ENCODE data around the gene C9orf85. TPM values are rescaled to one million over a fixed set of nuclear protein-coding genes. Genes with fewer than 3 reads are reported as not detected.

C9orf85 gene
- total and polyA plus RNA-seq, 2 of the 4 experiments (the other 2 are of a cell fraction) = 4.3 to 8.4 TPM

DNA sequence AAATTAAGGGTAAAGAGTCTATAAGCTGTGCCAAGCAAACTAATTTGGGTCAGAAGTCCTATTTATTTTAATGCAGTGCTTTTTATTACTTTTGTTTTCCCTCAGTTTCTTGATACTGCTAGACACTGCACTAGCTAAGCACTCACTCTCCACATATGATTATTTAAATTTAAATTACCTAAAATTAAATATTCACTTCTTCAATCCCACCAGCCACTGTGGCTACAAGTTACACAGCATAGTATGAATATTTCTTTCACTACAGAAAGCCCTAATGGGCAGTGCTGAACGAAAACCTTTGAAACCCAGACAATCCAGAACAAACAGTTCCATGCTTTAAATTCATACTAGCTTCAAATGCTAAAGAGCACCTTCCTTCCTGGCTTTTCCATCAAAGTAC, 24.1 kb upstream of the C9orf85 start:
- no peak overlapping the region for H3K18ac ChIP-seq (ENCODE audit: low read depth, low read length)
- no peaks in the 10 kb centered on the region; the same call in 1 of the 2 replicates for H3K9me1 ChIP-seq (ENCODE audit: insufficient read depth, low read length)
- H2AK9ac ChIP-seq (replicated peaks; ENCODE audit: low read depth, low read length, poor library complexity) = no peak overlapping the region
- ATAC-seq (ENCODE audit: low read depth) = no peak
- BruUV-seq (replicated peaks) = no TSS peak
- 83% methylated on average over 1 of the region's 1 CpG; no CpG with 5 or more reads in 1 of the 2 experiments for WGBS, 2 experiments (ENCODE audit: extremely low coverage in 2 of 2, insufficient read length in 1 of 2)
- no peaks in the 10 kb centered on the region for H3K27me3 ChIP-seq (ENCODE audit: control insufficient read depth, insufficient read depth, low read length)
- no peak overlapping the region for H2AFZ ChIP-seq (replicated peaks; ENCODE audit: low read length, poor library complexity)
- H3K4me1 ChIP-seq (ENCODE audit: control insufficient read depth, insufficient read depth, low read length) = 0 out of 2 replicates have a peak, but pooled peaks cover 1% of the 10 kb centered on the region
- in situ Hi-C loops (cut with MboI; ENCODE audit: low sequenced_read_pairs) = no loop called here
- intact Hi-C loops (cut with micrococcal nuclease) = no loop called here
- no peak overlapping the region for H3K9ac ChIP-seq (ENCODE audit: low read depth, low read length)
- no peak overlapping the region for H2AK5ac ChIP-seq (ENCODE audit: low read depth, low read length)
- peaks cover 7 to 14% of the 10 kb centered on the region in 2 experiments; a peak in 3 of 4 replicates for H3K79me1 ChIP-seq (ENCODE audit: low read depth in 1 of 2, low read length in 2 of 2)
- no peak overlapping the region for H4K8ac ChIP-seq (ENCODE audit: low read depth in 2 of 2, low read length in 2 of 2)
- H2BK20ac ChIP-seq (ENCODE audit: low read depth, low read length) = no peak overlapping the region
- no peaks in the 10 kb centered on the region for H3K36me3 ChIP-seq (ENCODE audit: control insufficient read depth, insufficient read depth, low read length)
- dilution Hi-C loops (cut with HindIII; ENCODE audit: low sequenced_read_pairs, unreplicated experiment) = no loop called here
- H3K23ac ChIP-seq (ENCODE audit: low read depth, low read length) = no peak overlapping the region
- H3K56ac ChIP-seq (ENCODE audit: extremely low read depth, insufficient read depth, low read length) = no peak overlapping the region
- no peak overlapping the region for H4K5ac ChIP-seq (ENCODE audit: low read depth, low read length)
- no peak overlapping the region for H3K4ac ChIP-seq (ENCODE audit: low read depth, low read length)
- CTCF ChIA-PET = no interaction called here
- H3K9me3 ChIP-seq (ENCODE audit: control insufficient read depth, insufficient read depth, low read length) = peaks cover 3% of the 10 kb centered on the region
- no peak overlapping the region for H3K4me2 ChIP-seq (ENCODE audit: low read depth, low read length)
- TF ChIP-seq POLR2A (IDR thresholded peaks at IDR 0.05; ENCODE audit: low read depth, low read length) = no peak
- no peak for TF ChIP-seq FOS (IDR thresholded peaks at IDR 0.05; ENCODE audit: low read depth, low read length)
- no peak for TF ChIP-seq NFE2L2 (IDR thresholded peaks at IDR 0.05; ENCODE audit: low read depth, low read length)
- no peak for TF ChIP-seq SMC3 (IDR thresholded peaks at IDR 0.05; ENCODE audit: low read depth, low read length)
- TF ChIP-seq RFX5 (IDR thresholded peaks at IDR 0.05; ENCODE audit: low read depth, low read length) = no peak
- TF ChIP-seq CEBPB (IDR thresholded peaks at IDR 0.05; ENCODE audit: low read depth, low read length) = no peak
- no peak for TF ChIP-seq RCOR1 (IDR thresholded peaks at IDR 0.05; ENCODE audit: insufficient replicate concordance, low read length)
- TF ChIP-seq, protein P1, sequence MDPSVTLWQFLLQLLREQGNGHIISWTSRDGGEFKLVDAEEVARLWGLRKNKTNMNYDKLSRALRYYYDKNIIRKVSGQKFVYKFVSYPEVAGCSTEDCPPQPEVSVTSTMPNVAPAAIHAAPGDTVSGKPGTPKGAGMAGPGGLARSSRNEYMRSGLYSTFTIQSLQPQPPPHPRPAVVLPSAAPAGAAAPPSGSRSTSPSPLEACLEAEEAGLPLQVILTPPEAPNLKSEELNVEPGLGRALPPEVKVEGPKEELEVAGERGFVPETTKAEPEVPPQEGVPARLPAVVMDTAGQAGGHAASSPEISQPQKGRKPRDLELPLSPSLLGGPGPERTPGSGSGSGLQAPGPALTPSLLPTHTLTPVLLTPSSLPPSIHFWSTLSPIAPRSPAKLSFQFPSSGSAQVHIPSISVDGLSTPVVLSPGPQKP (IDR thresholded peaks at IDR 0.05; ENCODE audit: borderline replicate concordance, low read depth, low read length) = no peak
- no peak for TF ChIP-seq MAZ (IDR thresholded peaks at IDR 0.05; ENCODE audit: borderline replicate concordance, low read depth, low read length)
- TF ChIP-seq, protein P2, sequence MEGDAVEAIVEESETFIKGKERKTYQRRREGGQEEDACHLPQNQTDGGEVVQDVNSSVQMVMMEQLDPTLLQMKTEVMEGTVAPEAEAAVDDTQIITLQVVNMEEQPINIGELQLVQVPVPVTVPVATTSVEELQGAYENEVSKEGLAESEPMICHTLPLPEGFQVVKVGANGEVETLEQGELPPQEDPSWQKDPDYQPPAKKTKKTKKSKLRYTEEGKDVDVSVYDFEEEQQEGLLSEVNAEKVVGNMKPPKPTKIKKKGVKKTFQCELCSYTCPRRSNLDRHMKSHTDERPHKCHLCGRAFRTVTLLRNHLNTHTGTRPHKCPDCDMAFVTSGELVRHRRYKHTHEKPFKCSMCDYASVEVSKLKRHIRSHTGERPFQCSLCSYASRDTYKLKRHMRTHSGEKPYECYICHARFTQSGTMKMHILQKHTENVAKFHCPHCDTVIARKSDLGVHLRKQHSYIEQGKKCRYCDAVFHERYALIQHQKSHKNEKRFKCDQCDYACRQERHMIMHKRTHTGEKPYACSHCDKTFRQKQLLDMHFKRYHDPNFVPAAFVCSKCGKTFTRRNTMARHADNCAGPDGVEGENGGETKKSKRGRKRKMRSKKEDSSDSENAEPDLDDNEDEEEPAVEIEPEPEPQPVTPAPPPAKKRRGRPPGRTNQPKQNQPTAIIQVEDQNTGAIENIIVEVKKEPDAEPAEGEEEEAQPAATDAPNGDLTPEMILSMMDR (conservative IDR thresholded peaks at IDR 0.05; ENCODE audit: low read depth, low read length) = no peak
- no peak for TF ChIP-seq RAD21 (IDR thresholded peaks at IDR 0.05; ENCODE audit: low read length)
- TF ChIP-seq, protein P3, sequence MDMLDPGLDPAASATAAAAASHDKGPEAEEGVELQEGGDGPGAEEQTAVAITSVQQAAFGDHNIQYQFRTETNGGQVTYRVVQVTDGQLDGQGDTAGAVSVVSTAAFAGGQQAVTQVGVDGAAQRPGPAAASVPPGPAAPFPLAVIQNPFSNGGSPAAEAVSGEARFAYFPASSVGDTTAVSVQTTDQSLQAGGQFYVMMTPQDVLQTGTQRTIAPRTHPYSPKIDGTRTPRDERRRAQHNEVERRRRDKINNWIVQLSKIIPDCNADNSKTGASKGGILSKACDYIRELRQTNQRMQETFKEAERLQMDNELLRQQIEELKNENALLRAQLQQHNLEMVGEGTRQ (IDR thresholded peaks at IDR 0.05; ENCODE audit: low read depth, low read length) = no peak
- TF ChIP-seq MXI1 (IDR thresholded peaks at IDR 0.05; ENCODE audit: borderline replicate concordance, low read depth, low read length) = no peak
- TF ChIP-seq MAFK (IDR thresholded peaks at IDR 0.05; ENCODE audit: low read depth, low read length) = no peak
- no peak for TF ChIP-seq BHLHE40 (IDR thresholded peaks at IDR 0.05; ENCODE audit: low read depth, low read length)
- no peak for TF ChIP-seq CHD1 (IDR thresholded peaks at IDR 0.05; ENCODE audit: low read depth, low read length)
- peaks cover 4% of the 10 kb centered on the region for H4K20me1 ChIP-seq (ENCODE audit: insufficient read depth, low read length)
- no peak for DNase-seq
- POLR2A ChIA-PET (ENCODE audit: unreplicated experiment) = no interaction called here
- no peak overlapping the region for H4K91ac ChIP-seq (ENCODE audit: insufficient read depth, low read depth, low read length)
- no peak overlapping the region for H2BK15ac ChIP-seq (ENCODE audit: low read depth, low read length)
- H2BK5ac ChIP-seq (ENCODE audit: low read depth, low read length, poor library complexity, severe bottlenecking) = no peak overlapping the region
- no peak overlapping the region for H3K27ac ChIP-seq (ENCODE audit: insufficient read depth, low read length)
- no peak overlapping the region for H3K14ac ChIP-seq (replicated peaks; ENCODE audit: low read depth, low read length)
- H3K4me3 ChIP-seq (ENCODE audit: insufficient read depth, low read depth, low read length) = no peak overlapping the region
- H2BK120ac ChIP-seq (ENCODE audit: low read depth, low read length) = no peak overlapping the region
